Daoy (cell line): ENCODE measurements around the gene IFITM2. TPM values are rescaled to one million over a fixed set of nuclear protein-coding genes. Genes with fewer than 3 reads are reported as not detected.
"Not testable (repeated sequence)": the region's sequence is repeated elsewhere in the genome, so short reads cannot be mapped to it uniquely, and the experiment has no call there.

Experiments used
- DNase-seq: peaks from one replicate; pipeline ENCODE4 v3.0.0-alpha.2; 2015; ENCODE audit warnings: low read depth
- total RNA-seq: library from RNA; depleted of rRNA; stranded (reverse); fragments of >200 nt; shearing (Covaris generic); gene quantifications from 2 replicates; pipeline ENCODE4 v1.2.3, GENCODE V29; 2014

IFITM2 gene
- total RNA-seq, 1 experiment from 2014 or later, result 6.1 TPM

- DNase-seq, result no peak
These were observed 18.4 kb downstream of the IFITM2 start for GRCh38 chr11:325796-326591.

- no peak for DNase-seq
These were observed 18.9 kb downstream of the IFITM2 start for GRCh38 chr11:326592-326841.

GRCh38 chr11:326842-327580, 19.4 kb downstream of the IFITM2 start:
- peak; percentile 32 for DNase-seq

GRCh38 chr11:327581-327923, 19.9 kb downstream of the IFITM2 start:
- no peak for DNase-seq

- DNase-seq, result no peak
These were observed 20.4 kb downstream of the IFITM2 start for GRCh38 chr11:328012-328411.

GRCh38 chr11:328516-329100, 21.0 kb downstream of the IFITM2 start:
- not testable (repeated sequence) for DNase-seq

GRCh38 chr11:329886-330253, 22.3 kb downstream of the IFITM2 start:
- no peak for DNase-seq

GRCh38 chr11:330307-330693, 22.7 kb downstream of the IFITM2 start:
- DNase-seq, result no peak

GRCh38 chr11:330694-331357, 23.2 kb downstream of the IFITM2 start:
- DNase-seq, result no peak

- no peak for DNase-seq
These were observed 23.9 kb downstream of the IFITM2 start for GRCh38 chr11:331358-332060.

GRCh38 chr11:332651-333480, 25.2 kb downstream of the IFITM2 start:
- DNase-seq, result no peak

- DNase-seq, result not testable (repeated sequence)
These were observed 26.1 kb downstream of the IFITM2 start for GRCh38 chr11:333616-334263.

GRCh38 chr11:334264-334994, 26.8 kb downstream of the IFITM2 start:
- DNase-seq, result no peak

- DNase-seq, result no peak
These were observed 28.4 kb downstream of the IFITM2 start for GRCh38 chr11:335779-336658.

- DNase-seq, result no peak
These were observed 29.1 kb downstream of the IFITM2 start for GRCh38 chr11:336659-337198.

GRCh38 chr11:337711-338110, 30.1 kb downstream of the IFITM2 start:
- DNase-seq, result no peak

- no peak for DNase-seq
These were observed 32.3 kb downstream of the IFITM2 start for GRCh38 chr11:339963-340362.
